Activated effector memory CD4-positive, alpha-beta T cell treated with anti-CD3 and anti-CD28 coated beads, Interleukin-2, amount 50 U/mL, for 16 hours (primary cell): ENCODE measurements around the gene CCR9.
A peak's percentile ranks its signal among the peaks of the same experiment; 100 is the strongest.

Experiments
- DNase-seq: peaks from one replicate; pipeline ENCODE4 v3.0.0-alpha.2; 2020

The CCR9 gene

GRCh38 chr3:45939341-45939771 is 53.0 kb downstream of the CCR9 start:
- peak; percentile 61 for DNase-seq

GRCh38 chr3:45940004-45940780 is 53.8 kb downstream of the CCR9 start:
- peak; percentile 42 for DNase-seq

- peak; percentile 53 for DNase-seq
Measured at GRCh38 chr3:45940781-45941365, 54.5 kb downstream of the CCR9 start.

- DNase-seq, result peak; percentile 60
Measured at GRCh38 chr3:45942051-45942825, 55.9 kb downstream of the CCR9 start.

- peak; percentile 77 for DNase-seq
Measured at GRCh38 chr3:45943207-45943846, 57.0 kb downstream of the CCR9 start, which contains the start of gene CXCR6. Gene CXCR6, plus strand, starts transcription at chr3:45943464. Its CDS starts 3,018 bp downstream, at chr3:45946482.

- peak; percentile 61 for DNase-seq
Measured at GRCh38 chr3:45944830-45945620, 58.7 kb downstream of the CCR9 start.

- DNase-seq, result no peak
Measured at GRCh38 chr3:45946307-45946706, 60.0 kb downstream of the CCR9 start.

- DNase-seq, result no peak
Measured at GRCh38 chr3:45946875-45947274, 60.5 kb downstream of the CCR9 start.

- DNase-seq, result no peak
Measured at GRCh38 chr3:45947361-45947760, 61.0 kb downstream of the CCR9 start.

GRCh38 chr3:45948311-45948781 is 62.0 kb downstream of the CCR9 start:
- no peak for DNase-seq

- no peak for DNase-seq
Measured at GRCh38 chr3:45948881-45949280, 62.5 kb downstream of the CCR9 start.

- no peak for DNase-seq
Measured at GRCh38 chr3:45949432-45949831, 63.1 kb downstream of the CCR9 start.

- no peak for DNase-seq
Measured at GRCh38 chr3:45950131-45950530, 63.8 kb downstream of the CCR9 start.

- peak; percentile 81 for DNase-seq
Measured at GRCh38 chr3:45950686-45951600, 64.6 kb downstream of the CCR9 start.

GRCh38 chr3:45951946-45952345 is 65.6 kb downstream of the CCR9 start:
- DNase-seq, result no peak

- no peak for DNase-seq
Measured at GRCh38 chr3:45952456-45952855, 66.1 kb downstream of the CCR9 start.
